DND-41 (cell line): ENCODE data around the gene CFD.

Experiments used
- ATAC-seq: fragments of 200-7000 bp; cut with Tn5 transposase; 3 replicates; pipeline ENCODE4 v1.9.1; 2021; ENCODE audit warnings: low read depth; ENCODE audit not compliant: insufficient read depth
- DNase-seq: peaks from one replicate; pipeline ENCODE4 v3.0.0-alpha.2; 2020
- H2AFZ ChIP-seq: 2 replicates; pipeline ENCODE4 v1.6.0; 2012; ENCODE audit warnings: low read depth, low read length
- H3K27ac ChIP-seq: 2 replicates; pipeline ENCODE4 v1.5.1; 2012; ENCODE audit warnings: low read length, inconsistent platforms
- H3K27me3 ChIP-seq: fragments of 200-600 bp; sonication (generic); 2 replicates; pipeline ENCODE4 v1.6.0; 2012; ENCODE audit warnings: low read length, mild to moderate bottlenecking, inconsistent platforms; ENCODE audit not compliant: insufficient read depth, poor library complexity
- H3K36me3 ChIP-seq: 2 replicates; pipeline ENCODE4 v1.5.1; 2012; ENCODE audit warnings: low read length, inconsistent platforms; ENCODE audit not compliant: insufficient read depth
- H3K4me1 ChIP-seq: 2 replicates; pipeline ENCODE4 v1.5.1; 2012; ENCODE audit warnings: mild to moderate bottlenecking, low read length; ENCODE audit not compliant: insufficient read depth
- H3K4me2 ChIP-seq: 2 replicates; pipeline ENCODE4 v1.6.0; 2012; ENCODE audit warnings: mild to moderate bottlenecking, moderate library complexity, low read length, inconsistent platforms; ENCODE audit not compliant: insufficient read depth
- H3K4me3 ChIP-seq, 2 experiments: fragments of 200-600 bp in 1 of 2; shearing (Covaris generic) in 1 of 2; 2 replicates each; pipeline ENCODE4 v1.5.1; 2012 to 2016; ENCODE audit warnings: inconsistent platforms in 2 of 2, low read length in 2 of 2, mild to moderate bottlenecking in 2 of 2, low read depth in 1 of 2, moderate library complexity in 1 of 2
- H3K79me2 ChIP-seq: 2 replicates; pipeline ENCODE4 v1.6.0; 2012; ENCODE audit warnings: low read length, inconsistent platforms; ENCODE audit not compliant: insufficient read depth
- H3K9ac ChIP-seq: 2 replicates; pipeline ENCODE4 v1.6.0; 2012; ENCODE audit warnings: low read depth, mild to moderate bottlenecking, inconsistent platforms, low read length, moderate library complexity
- H3K9me3 ChIP-seq: 2 replicates; pipeline ENCODE4 v1.5.1; 2012; ENCODE audit warnings: low read length, moderate library complexity, mild to moderate bottlenecking, inconsistent platforms; ENCODE audit not compliant: insufficient read depth, severe bottlenecking
- H4K20me1 ChIP-seq: 2 replicates; pipeline ENCODE4 v1.6.0; 2012; ENCODE audit warnings: low read length; ENCODE audit not compliant: insufficient read depth
- CTCF ChIP-seq: IDR thresholded peaks from 2 replicates; pipeline ENCODE4 v1.5.1; 2012; ENCODE audit warnings: borderline replicate concordance, low read length, moderate library complexity, mild to moderate bottlenecking; ENCODE audit not compliant: poor library complexity, severe bottlenecking; ENCODE audit errors: extremely low read depth
- EZH2 ChIP-seq: IDR thresholded peaks from 3 replicates; pipeline ENCODE4 v1.6.1; 2012; ENCODE audit warnings: borderline replicate concordance, low read depth, mild to moderate bottlenecking, moderate library complexity, low read length, inconsistent platforms; ENCODE audit not compliant: severe bottlenecking

Gene CFD

GRCh38 chr19:858868-859843 is at the start of gene CFD:
Gene CFD (plus strand): TSS chr19:859664. CDS start chr19:859690, 26 bp downstream.
- H3K9ac ChIP-seq, result no peak within 1 kb of the TSS
- peaks cover 2% of the 10 kb centered on the region; the same call in 1 of the 2 replicates for H4K20me1 ChIP-seq
- H3K9me3 ChIP-seq, result no peaks in the 10 kb centered on the region
- H3K4me3 ChIP-seq, result no peak within 1 kb of the TSS
- TF ChIP-seq CTCF, result no peak
- no peak for TF ChIP-seq EZH2
- H3K4me1 ChIP-seq, result peaks cover 3% of the 10 kb centered on the region
- ATAC-seq, result no peak
- H3K4me2 ChIP-seq, result no peak within 1 kb of the TSS
- H3K27ac ChIP-seq, result no peak within 1 kb of the TSS
- no peaks in the 10 kb centered on the region for H3K79me2 ChIP-seq
- H3K36me3 ChIP-seq, result no peaks in the 10 kb centered on the region
- H2AFZ ChIP-seq, result no peak within 1 kb of the TSS
- no peaks in the 10 kb centered on the region for H3K27me3 ChIP-seq
- DNase-seq, result no peak

- no peaks in the 10 kb centered on the region for H3K27me3 ChIP-seq
- H3K4me3 ChIP-seq, result no peak overlapping the region
- H3K9me3 ChIP-seq, result no peaks in the 10 kb centered on the region
- H3K36me3 ChIP-seq, result peaks cover 82% of the 10 kb centered on the region
- H3K4me1 ChIP-seq, result no peaks in the 10 kb centered on the region
- H2AFZ ChIP-seq, result no peak overlapping the region
- peaks cover 46% of the 10 kb centered on the region for H3K79me2 ChIP-seq
- DNase-seq (no peak), ATAC-seq (no peak)
- no peak overlapping the region for H3K27ac ChIP-seq
- H3K4me2 ChIP-seq, result no peak overlapping the region
- H4K20me1 ChIP-seq, result peaks cover 82% of the 10 kb centered on the region
- TF ChIP-seq EZH2, result no peak
- no peak for TF ChIP-seq CTCF
- H3K9ac ChIP-seq, result no peak overlapping the region
Observed at GRCh38 chr19:810077-810855, 49.2 kb upstream of the CFD start.

GRCh38 chr19:810883-811489 is 48.5 kb upstream of the CFD start:
- Histone ChIP-seq H3K27me3 (no peaks in the 10 kb centered on the region), H4K20me1 (peaks cover 75% of the 10 kb centered on the region), H2AFZ (no peak overlapping the region), H3K9me3 (no peaks in the 10 kb centered on the region), H3K27ac (no peak overlapping the region), H3K79me2 (peaks cover 39% of the 10 kb centered on the region), H3K4me2 (no peak overlapping the region), H3K4me1 (no peaks in the 10 kb centered on the region), H3K4me3 (no peak overlapping the region), H3K9ac (no peak overlapping the region), H3K36me3 (peaks cover 75% of the 10 kb centered on the region)
- no peak for ATAC-seq
- TF ChIP-seq CTCF (no peak), EZH2 (no peak)
- peak; percentile 13 for DNase-seq
